Testis (tissue), 3 donors: Measurements from ENCODE around the gene LAMTOR2. TPM values are rescaled to one million over a fixed set of nuclear protein-coding genes. Genes with fewer than 3 reads are reported as not detected.

ENCODE experiments used
- DNase-seq: peaks from one replicate; pipeline ENCODE4 v3.0.0-alpha.2; 2019
- H3K27ac ChIP-seq, 2 donors: fragments of 200-600 bp; sonication (generic); one replicate each; pipeline ENCODE4 v1.5.1; 2019
- H3K27me3 ChIP-seq: fragments of 200-600 bp; sonication (generic); one replicate; pipeline ENCODE4 v1.5.1; 2019
- H3K36me3 ChIP-seq: fragments of 200-600 bp; sonication (generic); one replicate; pipeline ENCODE4 v1.5.1; 2017; ENCODE audit warnings: low read depth; ENCODE audit errors: missing control alignments
- H3K4me1 ChIP-seq: fragments of 200-600 bp; sonication (generic); one replicate; pipeline ENCODE4 v1.5.1; 2019
- H3K4me3 ChIP-seq, 2 donors: fragments of 200-600 bp; sonication (generic); one replicate each; pipeline ENCODE4 v1.5.1; 2017 to 2019
- H3K9me3 ChIP-seq: fragments of 200-600 bp; sonication (generic); one replicate; pipeline ENCODE4 v1.5.1; 2017
- POLR2A ChIP-seq: fragments of 450-650 bp; IDR thresholded peaks from one replicate; pipeline ENCODE4 v1.6.1; 2017; ENCODE audit warnings: antibody characterized with exemption, mild to moderate bottlenecking, moderate library complexity
- WGBS, 2 donors: methylation state at CpG; one replicate each; pipeline ENCODE4 v1.1.5; 2018; 5-methylcytosine and 5-hydroxymethylcytosine counted together
- intact Hi-C: fragments of 100-400 bp; cut with DNase I; formaldehyde crosslinking; loops from one replicate; pipeline ENCODE4 v1.15.1; 2023; ENCODE audit warnings: low total_unique reads
- polyA plus RNA-seq: library from polyadenylated mRNA; stranded (reverse); fragments of 350-450 nt; fragmentation: Illumina TruSeq; extraction: RNeasy Lipid Tissue Mini Kit (QIAGEN cat#74804); gene quantifications from one replicate; pipeline ENCODE4 v1.2.3, GENCODE V29; 2014; ENCODE audit warnings: low read depth, low replicate concordance; ENCODE audit not compliant: insufficient read depth
- total RNA-seq, 2 donors: library from RNA; depleted of rRNA; stranded (reverse); fragments of >200 nt; gene quantifications; one replicate each; pipeline ENCODE4 v1.2.3, GENCODE V29; 2016
- TF ChIP-seq, protein P1 (sequence below), 3 experiments: fragments of 450-650 bp in 2 of 3; fragments of 200-600 bp in 1 of 3; sonication (generic) in 1 of 3; IDR thresholded peaks; one replicate each; pipeline ENCODE4 v1.5.1; 2016 to 2019; ENCODE audit warnings: antibody characterized with exemption in 3 of 3, mild to moderate bottlenecking in 2 of 3, moderate library complexity in 1 of 3

The LAMTOR2 gene
- total and polyA plus RNA-seq, 3 donors from 2014 or later = 47.6 to 55.5 (median 50.4) TPM

DNA sequence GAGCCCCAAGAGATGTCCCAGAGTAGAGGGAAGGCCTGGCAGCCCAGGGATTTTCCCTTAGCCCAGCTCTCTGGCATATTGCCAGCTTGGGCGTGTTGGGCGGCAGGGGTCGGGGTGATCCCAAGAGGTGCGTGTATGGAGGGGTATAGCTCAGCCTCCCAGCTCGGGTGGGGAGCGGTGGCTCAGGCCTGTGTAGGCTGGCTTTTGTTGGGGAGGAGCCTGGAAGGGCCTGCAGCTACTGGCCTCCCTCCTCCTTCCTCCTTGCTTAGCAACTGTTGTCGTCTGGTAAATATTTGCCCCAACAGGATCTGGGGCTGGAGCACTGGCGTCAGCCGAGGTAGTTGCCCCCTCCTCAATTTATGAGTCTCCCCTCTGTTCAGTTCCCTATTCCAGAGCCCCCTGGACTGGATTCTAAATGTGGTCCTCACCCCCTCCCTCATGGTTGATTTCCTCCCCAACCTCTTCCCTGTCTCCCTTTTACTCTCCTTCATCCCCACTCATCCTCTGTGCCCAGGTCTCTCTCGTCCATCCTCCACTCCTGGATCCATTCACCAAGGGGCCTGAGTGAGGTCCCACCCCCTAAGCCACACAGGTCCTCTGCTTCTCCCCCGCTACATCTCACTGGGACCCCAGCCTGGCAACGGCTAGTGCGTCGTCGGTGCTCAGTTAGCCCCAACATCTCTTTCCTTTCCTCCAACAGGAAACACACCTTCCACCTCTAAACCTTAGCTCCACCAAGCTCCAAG is 49.7 kb downstream of the LAMTOR2 start:
- no peaks in the 10 kb centered on the region for H3K9me3 ChIP-seq
- WGBS, 2 donors = 41 to 58% methylated on average over 11 to 15 of the region's 15 CpGs
- H3K27me3 ChIP-seq = no peaks in the 10 kb centered on the region
- no peak overlapping the region for H3K4me3 ChIP-seq
- H3K4me1 ChIP-seq = peaks cover 56% of the 10 kb centered on the region
- no peak for TF ChIP-seq POLR2A
- TF ChIP-seq, protein P1, sequence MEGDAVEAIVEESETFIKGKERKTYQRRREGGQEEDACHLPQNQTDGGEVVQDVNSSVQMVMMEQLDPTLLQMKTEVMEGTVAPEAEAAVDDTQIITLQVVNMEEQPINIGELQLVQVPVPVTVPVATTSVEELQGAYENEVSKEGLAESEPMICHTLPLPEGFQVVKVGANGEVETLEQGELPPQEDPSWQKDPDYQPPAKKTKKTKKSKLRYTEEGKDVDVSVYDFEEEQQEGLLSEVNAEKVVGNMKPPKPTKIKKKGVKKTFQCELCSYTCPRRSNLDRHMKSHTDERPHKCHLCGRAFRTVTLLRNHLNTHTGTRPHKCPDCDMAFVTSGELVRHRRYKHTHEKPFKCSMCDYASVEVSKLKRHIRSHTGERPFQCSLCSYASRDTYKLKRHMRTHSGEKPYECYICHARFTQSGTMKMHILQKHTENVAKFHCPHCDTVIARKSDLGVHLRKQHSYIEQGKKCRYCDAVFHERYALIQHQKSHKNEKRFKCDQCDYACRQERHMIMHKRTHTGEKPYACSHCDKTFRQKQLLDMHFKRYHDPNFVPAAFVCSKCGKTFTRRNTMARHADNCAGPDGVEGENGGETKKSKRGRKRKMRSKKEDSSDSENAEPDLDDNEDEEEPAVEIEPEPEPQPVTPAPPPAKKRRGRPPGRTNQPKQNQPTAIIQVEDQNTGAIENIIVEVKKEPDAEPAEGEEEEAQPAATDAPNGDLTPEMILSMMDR (IDR thresholded peaks at IDR 0.05) = no peak
- peak overlapping the region; percentile 59 to 97 for H3K27ac ChIP-seq
- H3K36me3 ChIP-seq = no peaks in the 10 kb centered on the region
- intact Hi-C loops = no loop called here
- DNase-seq = peak; percentile 58

DNA sequence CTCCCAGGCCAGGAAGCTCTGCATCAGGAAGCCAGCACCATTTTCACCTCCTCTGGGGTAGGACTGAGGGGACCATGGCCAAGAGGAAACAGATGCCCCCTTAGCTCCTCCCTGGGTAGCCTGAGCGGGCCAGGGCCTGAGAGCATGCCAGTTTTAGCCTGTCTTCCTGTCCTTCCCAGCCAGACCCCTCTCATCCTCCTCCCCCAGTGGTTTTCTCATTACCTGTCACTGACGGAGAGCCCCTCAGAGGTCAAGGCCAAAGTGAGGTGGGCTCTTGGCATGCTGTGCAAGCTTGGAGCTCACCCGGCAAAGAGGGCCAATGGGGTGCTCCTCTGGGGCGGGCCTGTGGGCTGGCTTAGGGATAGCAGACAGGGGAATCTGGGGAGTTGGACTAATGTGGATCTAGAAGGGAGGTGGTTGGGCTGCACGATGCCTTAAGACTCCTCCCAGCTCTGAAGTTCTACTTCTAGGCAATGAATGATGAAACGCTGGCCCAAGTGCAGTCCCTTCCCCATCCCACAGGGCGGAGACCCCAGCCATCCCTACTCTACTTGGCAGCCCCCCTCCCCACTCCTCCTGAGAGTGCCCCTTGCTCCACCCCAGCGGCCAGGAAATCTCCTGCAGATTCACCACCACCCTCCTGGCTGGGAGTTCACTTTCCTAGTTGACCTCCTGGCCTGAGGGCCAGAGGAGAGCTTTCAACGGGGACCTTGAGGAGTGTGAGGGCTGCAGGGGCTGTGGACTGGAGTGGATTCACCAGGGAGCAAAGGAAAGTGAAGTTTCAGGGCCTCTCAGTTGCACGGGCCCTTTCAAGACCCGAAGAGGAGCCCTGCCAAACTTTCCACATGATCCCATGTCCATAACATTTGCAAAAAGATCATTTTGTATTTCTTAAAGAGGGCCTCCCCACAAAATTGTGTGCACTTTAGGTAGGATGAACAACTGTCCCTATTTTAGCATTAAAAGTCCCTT is 50.6 kb downstream of the LAMTOR2 start:
- Histone ChIP-seq H3K36me3 (no peaks in the 10 kb centered on the region), H3K4me3 (no peak overlapping the region), H3K27me3 (no peaks in the 10 kb centered on the region), H3K4me1 (peaks cover 56% of the 10 kb centered on the region), H3K9me3 (no peaks in the 10 kb centered on the region), H3K27ac (peak overlapping the region; percentile 96 to 97)
- intact Hi-C loops = no loop called here
- DNase-seq = no peak
- 39 to 49% methylated on average over 11 of the region's 11 CpGs for WGBS, 2 donors
- TF ChIP-seq, protein P1 (IDR thresholded peaks at IDR 0.05) = no peak

DNA sequence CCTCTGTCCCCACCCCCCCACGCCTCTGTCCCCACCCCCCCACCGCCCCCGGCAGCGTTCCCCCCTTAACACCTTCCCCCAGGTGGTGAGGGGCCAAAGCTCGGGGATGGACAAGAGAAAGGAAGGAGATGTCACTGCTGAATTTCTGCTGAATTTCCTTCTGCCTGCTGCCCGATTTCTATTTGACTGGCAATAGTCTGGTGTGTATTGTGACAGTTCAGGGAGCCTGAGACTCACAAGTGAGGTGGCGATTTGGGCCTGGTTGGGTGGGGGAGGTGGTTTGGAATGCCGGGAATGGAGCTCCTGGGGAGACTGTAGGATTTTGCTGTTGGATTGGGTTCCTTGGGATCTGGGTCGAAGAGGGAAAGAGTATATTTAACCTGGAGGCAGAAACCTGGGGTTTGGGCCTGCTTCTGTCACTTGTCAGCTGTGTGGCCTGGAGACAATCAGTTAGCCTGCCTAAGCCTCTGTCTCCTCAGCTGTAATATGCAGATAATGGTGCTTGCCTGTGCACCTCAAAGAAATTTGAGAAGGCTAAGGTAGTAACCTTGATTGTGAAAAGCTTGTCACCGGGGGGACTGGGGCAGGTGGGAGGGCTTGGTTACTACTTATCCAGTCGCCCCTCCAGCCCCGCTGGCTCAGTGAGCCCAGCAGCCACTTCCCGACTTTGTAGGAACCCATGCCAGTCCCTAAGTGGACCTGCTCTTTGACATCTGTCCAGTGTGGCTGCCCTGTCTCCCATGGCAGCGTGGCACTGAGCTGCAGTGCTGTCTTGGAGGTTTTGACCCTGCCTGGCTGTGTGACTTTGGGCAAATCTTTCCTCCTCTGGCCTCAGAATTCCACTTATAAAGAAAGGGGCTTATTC is 52.3 kb downstream of the LAMTOR2 start:
- TF ChIP-seq, protein P1 (IDR thresholded peaks at IDR 0.05) = no peak
- TF ChIP-seq POLR2A = no peak
- Histone ChIP-seq H3K4me1 (peaks cover 51% of the 10 kb centered on the region), H3K27ac (peak overlapping the region; percentile 96 to 97), H3K4me3 (peak overlapping the region; percentile 50 to 63), H3K36me3 (no peaks in the 10 kb centered on the region), H3K27me3 (no peaks in the 10 kb centered on the region), H3K9me3 (no peaks in the 10 kb centered on the region)
- intact Hi-C loops = no loop called here
- no peak for DNase-seq
- WGBS, 2 donors = 26 to 29% methylated on average over 8 to 14 of the region's 14 CpGs

DNA sequence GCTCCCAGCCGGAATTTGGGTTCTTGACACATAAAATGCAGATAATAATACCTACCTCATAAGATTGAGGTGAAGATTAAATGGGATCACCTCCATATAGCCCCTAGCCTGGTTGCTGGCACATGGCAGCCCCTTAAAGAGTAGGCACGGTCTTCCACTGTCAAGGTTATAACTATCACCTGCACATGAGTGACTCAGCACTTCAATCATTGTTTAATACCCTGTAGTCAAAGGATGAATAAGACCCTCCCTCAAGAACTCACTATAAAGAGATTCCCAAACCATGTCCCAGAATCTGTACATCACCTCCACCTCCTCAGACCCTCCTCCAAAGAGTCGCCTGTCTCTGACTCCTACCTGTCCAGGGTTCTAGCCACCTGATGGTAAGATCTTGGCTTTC is 53.5 kb downstream of the LAMTOR2 start:
- Histone ChIP-seq H3K4me3 (no peak overlapping the region), H3K4me1 (peaks cover 48% of the 10 kb centered on the region), H3K36me3 (no peaks in the 10 kb centered on the region), H3K27me3 (no peaks in the 10 kb centered on the region), H3K9me3 (no peaks in the 10 kb centered on the region), H3K27ac (no peak overlapping the region)
- DNase-seq = no peak
- intact Hi-C loops = no loop called here
- no peak for TF ChIP-seq POLR2A
- TF ChIP-seq, protein P1 (IDR thresholded peaks at IDR 0.05) = no peak
- 83 to 96% methylated on average over 3 of the region's 3 CpGs for WGBS, 2 donors

Other genes with a start within 250 kb of the LAMTOR2 start
- gene GON4L, start 197.6 kb upstream of the LAMTOR2 start, total RNA-seq = 100 to 1,000 TPM in 1 of 2 donors, 10 to 100 TPM in 1; 77.2 to 108 TPM
- gene GON4L, start 197.6 kb upstream of the LAMTOR2 start, polyA plus RNA-seq = 36.4 TPM
- 10 to 100 TPM; 17.9 to 19.7 TPM for gene SYT11, start 195.2 kb upstream of the LAMTOR2 start, total RNA-seq
- gene SYT11, start 195.2 kb upstream of the LAMTOR2 start, polyA plus RNA-seq = 23.4 TPM
- gene RIT1, start 143.4 kb upstream of the LAMTOR2 start, total RNA-seq = 10 to 100 TPM; 26.1 to 31.1 TPM
- gene RIT1, start 143.4 kb upstream of the LAMTOR2 start, polyA plus RNA-seq = 25.7 TPM
- gene KHDC4, start 120.4 kb upstream of the LAMTOR2 start, total RNA-seq = 10 to 100 TPM; 84.5 to 95.3 TPM
- 45.5 TPM for gene KHDC4, start 120.4 kb upstream of the LAMTOR2 start, polyA plus RNA-seq
- gene RXFP4, start 113.1 kb upstream of the LAMTOR2 start, total RNA-seq = 1 to 10 TPM in 1 of 2 donors, under 1 TPM in 1; 0.37 to 1.1 TPM
- not detected for gene RXFP4, start 113.1 kb upstream of the LAMTOR2 start, polyA plus RNA-seq
- gene ARHGEF2, start 76.2 kb upstream of the LAMTOR2 start, total RNA-seq = 100 to 1,000 TPM in 1 of 2 donors, 10 to 100 TPM in 1; 56.6 to 124 TPM
- gene ARHGEF2, start 76.2 kb upstream of the LAMTOR2 start, polyA plus RNA-seq = 88.8 TPM
- 100 to 1,000 TPM; 170 to 216 TPM for gene SSR2, start 33.8 kb upstream of the LAMTOR2 start, total RNA-seq
- 289 TPM for gene SSR2, start 33.8 kb upstream of the LAMTOR2 start, polyA plus RNA-seq
- 10 to 100 TPM; 41.0 to 42.7 TPM for gene UBQLN4, start 984 bp upstream of the LAMTOR2 start, total RNA-seq
- gene UBQLN4, start 984 bp upstream of the LAMTOR2 start, polyA plus RNA-seq = 34.4 TPM
- gene RAB25, start 6.4 kb downstream of the LAMTOR2 start, total RNA-seq = 1 to 10 TPM; 1.2 to 2.0 TPM
- 2.1 TPM for gene RAB25, start 6.4 kb downstream of the LAMTOR2 start, polyA plus RNA-seq
- gene MEX3A, start 27.7 kb downstream of the LAMTOR2 start, total RNA-seq = 1 to 10 TPM; 2.4 to 3.0 TPM
- 0.87 TPM for gene MEX3A, start 27.7 kb downstream of the LAMTOR2 start, polyA plus RNA-seq
- 100 to 1,000 TPM; 162 to 219 TPM for gene LMNA, start 59.9 kb downstream of the LAMTOR2 start, total RNA-seq
- gene LMNA, start 59.9 kb downstream of the LAMTOR2 start, polyA plus RNA-seq = 189 TPM
- 1 to 10 TPM; 4.8 to 8.0 TPM for gene SEMA4A, start 98.8 kb downstream of the LAMTOR2 start, total RNA-seq
- 7.7 TPM for gene SEMA4A, start 98.8 kb downstream of the LAMTOR2 start, polyA plus RNA-seq
- 10 to 100 TPM; 32.8 to 34.2 TPM for gene SLC25A44, start 139.3 kb downstream of the LAMTOR2 start, total RNA-seq
- gene SLC25A44, start 139.3 kb downstream of the LAMTOR2 start, polyA plus RNA-seq = 32.4 TPM
- gene PMF1, start 158.2 kb downstream of the LAMTOR2 start, total RNA-seq = 10 to 100 TPM; 38.1 to 47.0 TPM
- 32.3 TPM for gene PMF1, start 158.2 kb downstream of the LAMTOR2 start, polyA plus RNA-seq
- gene BGLAP, start 187.4 kb downstream of the LAMTOR2 start, total RNA-seq = 1 to 10 TPM; 1.1 to 1.5 TPM
- gene BGLAP, start 187.4 kb downstream of the LAMTOR2 start, polyA plus RNA-seq = not detected
- 10 to 100 TPM in 1 of 2 donors, 1 to 10 TPM in 1; 8.0 to 10.5 TPM for gene PAQR6, start 193.3 kb downstream of the LAMTOR2 start, total RNA-seq
- gene PAQR6, start 193.3 kb downstream of the LAMTOR2 start, polyA plus RNA-seq = 3.6 TPM
- gene SMG5, start 228.0 kb downstream of the LAMTOR2 start, total RNA-seq = 100 to 1,000 TPM in 1 of 2 donors, 10 to 100 TPM in 1; 82.5 to 100 TPM
- 74.5 TPM for gene SMG5, start 228.0 kb downstream of the LAMTOR2 start, polyA plus RNA-seq
- 1 to 10 TPM; 4.6 to 5.3 TPM for gene TMEM79, start 229.5 kb downstream of the LAMTOR2 start, total RNA-seq
- 5.3 TPM for gene TMEM79, start 229.5 kb downstream of the LAMTOR2 start, polyA plus RNA-seq
- gene GLMP, start 240.9 kb downstream of the LAMTOR2 start, total RNA-seq = 10 to 100 TPM; 31.8 to 45.7 TPM
- 26.1 TPM for gene GLMP, start 240.9 kb downstream of the LAMTOR2 start, polyA plus RNA-seq
- 1 to 10 TPM; 1.7 to 1.8 TPM for gene VHLL, start 244.5 kb downstream of the LAMTOR2 start, total RNA-seq
- not detected for gene VHLL, start 244.5 kb downstream of the LAMTOR2 start, polyA plus RNA-seq